GM21529 (cell line): ENCODE measurements around the gene NKAIN2.
A peak's percentile ranks its signal among the peaks of the same experiment; 100 is the strongest.
"Not testable (repeated sequence)": the region's sequence is repeated elsewhere in the genome, so short reads cannot be mapped to it uniquely, and the experiment has no call there.

Experiments
- ATAC-seq: cut with Tn5 transposase; IDR thresholded peaks from one replicate; pipeline ENCODE4 v1.9.1; 2021; ENCODE audit not compliant: unreplicated experiment

NKAIN2 gene

DNA sequence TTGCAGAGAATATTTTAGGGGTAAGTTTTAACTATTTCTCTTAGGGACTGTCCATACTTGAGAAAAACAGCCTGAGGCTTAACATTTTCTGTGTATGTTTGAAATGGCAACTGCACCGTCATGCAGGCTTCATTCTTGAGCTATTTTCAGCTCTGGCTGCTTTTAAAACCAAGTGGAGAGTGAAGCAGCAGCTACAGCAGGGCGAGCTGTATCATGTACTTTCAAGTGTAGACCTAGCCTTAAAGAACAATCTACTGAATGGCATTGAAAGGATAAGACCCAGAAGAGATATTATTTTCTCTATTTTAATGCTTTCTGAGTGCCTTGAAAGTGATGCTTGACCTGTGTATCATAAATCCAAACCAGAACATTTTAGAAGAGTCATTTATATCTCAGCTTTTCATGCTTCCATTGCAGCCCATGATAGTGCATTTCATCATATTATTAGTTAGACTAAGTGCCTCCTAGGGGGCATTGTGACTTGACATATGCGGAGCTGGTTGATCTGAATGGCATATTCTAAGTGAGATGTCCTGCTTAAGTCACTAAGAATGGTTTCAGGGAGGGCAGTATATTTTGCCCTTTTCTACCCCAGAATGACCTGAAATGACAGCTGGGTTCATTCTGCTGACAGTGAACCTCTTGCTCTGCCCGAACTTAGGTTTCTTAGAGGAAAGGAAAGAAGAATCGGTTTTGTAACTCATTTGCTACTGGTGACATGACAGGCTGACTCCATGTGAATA lies 85.3 kb downstream of the NKAIN2 start:
- no peak for ATAC-seq

DNA sequence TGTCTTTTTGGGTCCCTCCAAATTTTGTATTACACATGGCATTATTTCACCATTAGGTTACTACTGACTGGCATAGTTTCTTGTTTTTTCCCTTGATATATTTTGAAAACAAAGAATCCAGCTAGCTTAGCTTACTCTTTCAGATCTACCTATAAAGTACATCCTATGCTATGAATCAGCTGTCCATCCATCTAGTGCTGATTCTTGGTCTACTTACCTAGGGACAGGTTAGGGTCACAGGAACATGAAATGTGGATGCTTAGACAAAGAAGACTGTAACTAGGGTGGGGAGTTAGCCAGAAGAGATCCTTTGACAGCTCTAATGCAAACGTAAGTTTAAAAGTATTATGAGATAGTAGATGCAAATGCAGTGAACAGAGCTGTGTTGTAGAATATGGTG lies 91.7 kb downstream of the NKAIN2 start:
- no peak for ATAC-seq

DNA sequence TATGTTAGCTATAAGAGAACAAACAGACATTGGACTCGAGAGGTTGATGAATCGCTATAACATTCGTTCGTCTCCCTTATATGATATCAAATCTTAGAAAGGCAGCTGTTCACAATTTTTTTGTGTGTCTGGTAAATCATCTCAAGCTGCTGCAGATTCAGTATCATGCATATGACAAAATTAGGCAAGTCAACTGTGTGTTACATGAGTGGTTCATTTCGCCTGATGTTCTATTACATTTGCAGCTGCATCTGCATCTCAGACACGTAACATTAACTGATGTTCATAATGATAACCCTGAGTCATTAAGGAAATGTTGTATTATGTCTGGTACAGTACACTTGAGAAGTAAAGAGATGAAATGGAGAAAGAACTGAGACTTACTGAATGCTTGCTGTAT lies 92.1 kb downstream of the NKAIN2 start:
- ATAC-seq, result no peak

DNA sequence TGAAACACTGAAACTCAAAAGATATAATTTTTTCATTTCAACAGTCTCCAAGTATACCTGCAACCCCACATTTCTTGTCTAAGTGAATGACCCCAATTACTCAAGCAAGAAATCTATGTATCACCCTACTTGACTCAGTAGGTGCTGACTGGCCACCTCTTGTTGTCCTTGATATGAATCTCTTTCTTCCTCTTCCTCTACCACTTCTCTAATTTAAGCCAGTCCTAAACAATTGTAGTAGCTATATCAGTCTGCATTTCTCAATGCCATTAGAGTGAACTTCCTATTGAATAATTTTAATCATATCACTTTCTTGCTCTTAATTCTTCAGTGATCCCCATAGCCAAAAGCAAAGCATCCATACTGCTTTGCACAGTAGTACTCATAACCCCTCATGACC lies 93.2 kb downstream of the NKAIN2 start:
- no peak for ATAC-seq

DNA sequence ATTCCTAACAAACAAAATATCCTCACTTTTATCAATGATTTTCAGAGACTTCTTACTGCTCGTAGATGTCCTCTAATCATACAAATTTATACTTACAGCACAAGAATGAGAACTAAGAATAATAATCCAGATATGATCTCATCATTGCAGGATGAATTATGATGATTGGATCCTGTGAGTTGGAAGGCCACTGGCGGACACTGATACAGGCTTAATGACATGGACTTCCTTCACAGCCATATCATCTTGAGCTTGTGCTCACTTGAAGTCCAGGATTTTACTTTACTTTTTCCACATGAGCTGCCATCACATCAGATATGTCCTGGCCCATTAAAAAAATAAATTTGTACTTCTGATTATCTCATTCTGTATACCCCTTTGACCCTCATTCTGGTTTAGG lies 94.3 kb downstream of the NKAIN2 start:
- no peak for ATAC-seq

DNA sequence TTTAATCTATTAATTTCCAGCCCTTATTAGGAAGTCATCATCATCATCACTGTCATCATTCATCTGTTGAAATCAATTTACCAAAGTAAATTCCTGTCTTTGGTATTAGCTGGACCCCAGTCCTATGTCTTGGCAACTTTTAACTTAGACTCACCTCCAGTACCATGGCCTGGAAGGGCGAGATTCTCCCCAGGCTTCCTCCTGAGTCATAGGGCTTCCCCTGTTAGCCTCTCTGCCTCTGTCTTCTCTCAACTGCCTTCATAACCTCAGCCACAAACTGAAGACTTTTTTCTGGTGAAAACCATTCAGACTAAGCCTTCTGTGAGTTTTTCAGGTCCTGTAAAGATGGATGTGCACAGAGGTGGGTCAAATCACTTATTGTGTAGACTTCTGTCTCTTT lies 95.0 kb downstream of the NKAIN2 start:
- ATAC-seq, result no peak

DNA sequence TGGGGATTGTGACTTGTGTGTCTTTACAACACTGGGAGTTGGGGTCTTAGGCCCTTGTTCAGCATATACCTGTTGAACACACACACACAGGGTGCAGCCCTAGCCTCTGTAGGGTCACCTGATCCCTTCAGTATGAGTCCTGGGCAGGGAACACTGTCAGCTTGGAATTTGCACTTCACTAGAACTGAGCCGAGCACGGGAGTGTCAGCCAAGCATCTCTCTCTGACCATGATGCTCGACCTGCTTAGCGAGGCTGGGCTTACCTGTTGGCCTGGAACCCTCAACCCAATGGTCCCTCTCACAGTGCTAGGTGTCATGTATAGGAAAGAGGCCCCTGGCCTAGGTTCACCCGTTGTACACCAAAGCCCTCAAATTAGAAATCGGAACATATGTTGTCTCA lies 96.1 kb downstream of the NKAIN2 start:
- ATAC-seq, result no peak

DNA sequence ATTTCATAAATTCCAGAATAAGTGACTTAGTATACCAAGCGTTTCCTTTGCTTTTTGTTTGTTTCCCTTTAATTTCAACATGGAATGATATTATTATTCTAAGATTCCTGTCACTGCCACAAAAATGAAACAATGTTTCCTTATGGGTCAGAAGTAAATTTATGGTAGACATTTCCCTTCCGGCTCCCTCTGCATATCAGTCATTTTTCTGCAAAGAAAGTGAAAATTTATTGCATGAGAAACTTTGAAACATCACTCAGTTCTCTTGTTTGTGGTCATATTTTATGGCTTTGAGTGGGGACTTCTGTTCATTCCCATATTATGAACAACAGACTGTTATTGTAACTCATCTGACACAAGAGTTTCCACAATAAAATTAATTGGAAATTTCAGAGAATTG lies 97.8 kb downstream of the NKAIN2 start:
- no peak for ATAC-seq

DNA sequence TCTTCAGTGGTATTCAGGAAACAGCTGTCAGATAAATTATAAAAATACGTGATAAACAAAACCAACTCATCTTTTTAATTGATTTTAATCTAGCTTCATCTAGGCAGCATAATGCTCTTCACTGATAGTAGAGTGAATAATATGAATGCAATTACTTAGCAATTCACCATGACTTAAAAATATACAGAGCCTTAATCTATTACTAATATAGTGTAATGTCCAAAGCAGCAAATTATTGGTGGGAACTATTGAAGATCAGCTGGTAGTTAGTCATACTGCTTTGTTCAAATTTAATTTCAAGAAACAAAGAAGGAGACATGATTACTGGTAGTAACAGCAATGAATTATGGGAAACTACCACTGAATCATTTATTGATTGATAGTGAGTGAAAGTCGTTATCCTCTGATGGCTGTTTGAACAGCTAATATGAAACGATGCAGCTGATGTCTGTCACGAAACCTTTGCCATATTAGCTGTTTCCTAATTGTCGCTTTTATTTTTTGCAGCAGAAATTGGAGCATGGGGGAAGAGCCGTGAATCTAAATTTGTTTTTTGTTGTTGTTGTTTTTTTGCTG lies 99.2 kb downstream of the NKAIN2 start:
- no peak for ATAC-seq

DNA sequence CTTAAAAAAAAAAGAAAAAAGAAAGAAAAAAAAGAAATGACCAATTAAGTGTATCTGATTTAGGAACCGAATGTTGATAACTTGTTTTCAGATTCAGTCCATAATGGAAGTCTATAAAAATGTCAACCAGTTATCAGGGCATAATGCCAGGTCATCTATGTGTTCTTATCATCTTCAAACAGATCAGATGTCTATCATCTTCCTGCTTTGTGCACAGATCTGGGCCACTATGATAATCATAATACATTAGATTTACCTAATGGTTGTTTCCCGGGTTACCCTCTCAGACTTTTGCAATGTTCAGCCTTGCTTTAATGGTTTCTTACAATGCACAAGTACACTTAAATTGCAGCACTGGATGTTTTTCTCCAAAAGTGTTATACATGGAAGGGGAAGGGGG lies 100.6 kb downstream of the NKAIN2 start:
- no peak for ATAC-seq

DNA sequence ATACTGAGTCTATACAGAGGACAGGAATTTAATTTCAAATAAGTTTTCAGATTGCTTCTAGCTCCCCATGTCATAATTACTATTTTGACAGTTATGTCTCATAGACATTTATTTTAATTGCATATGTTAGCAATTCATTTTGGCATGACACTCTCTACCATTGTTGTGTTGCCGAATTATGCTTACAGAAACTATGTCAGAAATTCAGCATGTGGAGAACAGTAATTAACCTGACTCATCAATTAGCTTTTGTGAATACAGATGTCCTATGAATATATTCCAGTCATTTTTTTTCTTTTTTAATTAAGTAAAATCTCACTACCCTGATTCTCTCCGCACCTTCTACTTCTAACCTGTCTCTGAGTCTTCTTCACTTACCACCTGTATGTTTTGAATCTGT lies 105.1 kb downstream of the NKAIN2 start:
- ATAC-seq, result no peak

DNA sequence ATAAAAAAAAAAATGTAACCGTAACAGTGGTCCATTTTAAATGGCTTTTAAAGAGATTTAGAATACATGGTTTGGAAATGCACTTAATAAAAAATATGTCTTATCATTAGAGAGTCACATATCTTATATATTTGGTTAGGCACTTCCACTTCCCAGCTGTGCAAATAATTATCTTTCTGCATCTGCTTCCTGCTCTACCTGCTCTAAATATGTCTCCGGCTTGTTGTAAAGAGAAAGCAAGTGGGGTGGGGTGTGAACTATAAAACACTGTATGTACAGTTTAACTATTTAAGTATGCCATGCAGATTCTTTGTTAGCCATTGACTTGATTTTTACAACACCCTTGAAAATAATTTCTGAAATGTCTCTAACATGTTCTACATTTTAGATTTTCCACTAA lies 106.3 kb downstream of the NKAIN2 start:
- ATAC-seq, result no peak

DNA sequence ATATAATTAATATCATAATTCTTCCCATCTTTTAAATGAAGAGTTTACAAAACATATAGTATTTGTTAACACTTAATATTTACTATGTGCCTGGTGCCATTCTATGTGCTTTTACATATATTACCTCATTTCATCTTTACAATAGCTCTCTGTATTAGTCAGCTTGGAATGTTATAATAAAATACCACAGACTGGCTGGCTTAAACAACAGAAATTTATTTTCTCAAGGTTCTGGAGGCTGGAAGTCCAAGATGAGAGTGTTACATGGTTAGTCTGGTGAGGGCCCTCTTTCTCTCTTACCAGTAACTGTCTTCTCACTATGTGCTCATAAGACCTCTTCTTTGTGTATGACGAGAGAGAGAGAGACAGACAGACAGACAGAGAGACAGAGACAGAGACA lies 110.2 kb downstream of the NKAIN2 start:
- ATAC-seq, result no peak

DNA sequence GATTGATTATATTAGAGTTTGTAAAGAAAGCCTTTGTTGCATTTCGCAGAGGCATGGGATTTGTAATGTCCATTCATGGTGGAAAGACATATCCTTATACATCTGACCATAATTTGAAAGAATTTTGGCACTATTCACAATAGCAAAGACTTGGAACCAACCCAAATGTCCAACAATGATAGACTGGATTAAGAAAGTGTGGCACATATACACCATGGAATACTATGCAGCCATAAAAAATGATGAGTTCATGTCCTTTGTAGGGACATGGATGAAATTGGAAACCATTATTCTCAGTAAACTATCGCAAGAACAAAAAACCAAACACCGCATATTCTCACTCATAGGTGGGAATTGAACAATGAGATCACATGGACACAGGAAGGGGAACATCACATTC lies 119.7 kb downstream of the NKAIN2 start:
- not testable (repeated sequence) for ATAC-seq

DNA sequence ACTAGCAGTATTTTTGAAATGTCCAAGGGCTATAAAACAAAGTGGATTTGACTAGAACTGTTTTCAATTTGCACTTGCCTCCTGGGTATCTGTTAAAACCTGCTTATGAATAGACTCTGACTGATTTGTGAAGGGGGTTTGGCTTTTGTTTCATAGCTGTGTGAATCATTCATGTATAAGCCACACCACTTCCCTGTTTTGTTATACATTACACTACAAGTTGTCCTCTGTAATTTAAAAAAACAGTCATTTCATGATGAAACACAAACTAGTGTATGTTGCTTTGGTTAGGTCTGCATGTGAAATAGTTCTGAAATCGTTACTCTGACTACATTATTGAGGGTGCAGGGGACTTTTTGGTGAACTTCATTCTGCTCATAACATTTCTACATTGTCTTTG lies 121.7 kb downstream of the NKAIN2 start:
- ATAC-seq, result peak; percentile 94

DNA sequence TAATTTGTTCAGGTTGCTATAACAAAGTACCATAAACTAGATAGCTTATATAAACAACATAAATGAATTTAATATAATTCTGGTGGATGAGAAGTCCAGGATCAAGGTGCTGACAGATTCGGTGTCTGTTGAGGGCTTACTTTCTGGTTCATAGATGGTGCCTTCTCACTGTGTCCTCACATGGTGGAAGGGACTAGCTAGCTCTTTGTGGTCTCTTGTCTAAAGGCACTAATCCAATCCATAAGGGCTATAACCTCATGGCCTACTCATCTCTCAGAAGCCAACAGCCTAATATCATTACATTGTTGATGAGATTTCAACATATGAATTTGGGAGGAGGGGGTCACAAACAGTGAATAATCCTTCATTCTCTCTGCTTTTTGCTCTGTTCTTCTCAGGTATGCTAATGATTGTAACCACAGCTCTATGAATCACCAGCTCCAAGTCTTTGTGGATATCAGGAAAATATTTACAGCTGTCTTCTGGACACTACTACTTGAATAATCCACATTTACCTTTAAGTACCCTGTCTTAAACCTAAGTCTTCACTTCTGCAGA lies 122.3 kb downstream of the NKAIN2 start:
- ATAC-seq, result no peak

DNA sequence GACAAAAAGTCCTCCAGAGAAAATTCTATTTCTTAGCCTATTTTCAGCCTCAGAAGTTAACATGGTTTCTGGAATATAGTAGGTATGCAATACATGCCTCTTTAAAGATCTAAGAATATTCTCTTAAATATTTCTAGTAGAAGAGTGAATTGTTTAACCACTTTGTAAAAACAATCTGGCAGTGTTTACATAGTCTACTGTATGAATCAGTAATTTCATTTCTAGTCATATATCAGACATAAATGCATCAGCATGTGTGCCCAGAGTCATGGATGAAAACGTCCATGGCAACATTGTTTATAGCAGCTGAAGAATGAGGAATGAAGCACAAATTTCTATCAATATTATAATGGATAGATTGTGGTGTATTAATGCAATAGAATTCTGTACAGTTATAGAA lies 124.9 kb downstream of the NKAIN2 start:
- no peak for ATAC-seq

DNA sequence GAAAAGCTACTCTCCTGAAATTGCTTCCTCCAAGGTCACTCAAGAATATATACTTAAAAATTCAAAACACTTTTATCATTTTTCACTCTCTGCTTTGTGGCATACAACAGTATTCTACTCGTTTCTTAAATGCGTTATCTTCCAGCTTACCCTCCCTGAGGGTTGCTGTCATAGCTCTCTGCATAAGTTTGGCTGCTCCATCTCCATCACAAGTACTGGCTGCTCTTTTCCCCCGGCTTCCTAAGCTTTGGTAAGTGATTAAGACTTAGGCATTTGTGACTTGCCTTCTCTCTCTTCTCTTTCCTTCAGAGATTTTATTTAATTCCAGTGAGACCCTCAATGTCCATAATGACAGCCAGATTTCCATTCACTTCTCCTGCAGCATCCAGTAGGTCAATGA lies 128.3 kb downstream of the NKAIN2 start:
- ATAC-seq, result no peak

DNA sequence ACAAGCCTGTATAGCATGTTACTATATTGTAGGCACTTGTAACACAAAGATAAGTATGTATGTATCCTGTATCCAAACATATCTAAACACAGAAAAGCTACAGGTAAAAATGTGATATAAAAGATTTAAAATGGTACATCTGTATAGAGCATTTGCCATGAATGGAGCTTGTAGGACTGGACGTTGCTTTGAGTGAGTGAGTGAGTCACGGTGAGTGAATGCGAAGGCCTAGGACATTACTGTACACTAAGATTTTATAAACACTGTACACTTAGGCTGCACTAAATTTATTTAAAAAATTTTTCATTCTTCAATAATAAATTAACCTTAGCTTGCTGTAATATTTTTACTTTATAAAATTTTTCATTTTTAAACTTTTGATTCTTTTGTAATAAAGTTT lies 136.9 kb downstream of the NKAIN2 start:
- ATAC-seq, result no peak

DNA sequence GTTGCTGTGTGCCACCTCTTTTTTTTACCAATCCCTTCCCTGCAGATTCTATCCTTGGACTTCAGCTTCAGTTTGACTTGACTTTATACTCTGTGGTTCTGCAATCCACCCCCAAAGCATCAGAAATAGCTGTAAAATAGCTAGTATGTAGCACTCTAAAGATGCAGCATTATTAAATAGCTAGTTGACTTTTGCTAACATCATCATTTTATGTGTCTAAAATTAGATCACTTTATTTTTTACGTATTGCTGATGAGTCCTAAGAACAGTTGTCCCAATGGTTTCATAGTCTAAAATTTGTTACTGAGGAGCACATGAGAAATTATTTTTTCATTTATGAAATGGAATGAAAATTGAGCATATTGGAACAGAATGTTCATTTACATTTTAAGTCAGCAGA lies 138.2 kb downstream of the NKAIN2 start:
- ATAC-seq, result no peak

DNA sequence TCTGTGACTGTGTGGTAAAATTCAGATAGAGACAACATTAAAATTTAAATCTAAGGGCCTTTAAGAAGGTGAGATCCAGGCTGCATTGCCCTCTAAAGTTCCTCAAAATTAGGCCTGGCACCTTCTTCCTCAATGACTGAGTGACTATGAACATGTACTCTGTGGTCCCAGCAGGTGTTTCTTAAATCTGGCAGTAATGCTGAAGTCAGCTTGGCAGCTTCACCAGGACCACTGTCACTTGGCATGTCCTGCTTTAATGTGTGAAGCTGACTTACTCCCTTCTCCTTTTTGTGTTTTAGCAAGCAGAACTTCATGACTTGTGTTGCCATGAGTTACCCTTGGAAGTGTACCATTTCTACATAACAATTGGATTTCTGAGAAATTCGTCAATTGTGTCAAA lies 141.7 kb downstream of the NKAIN2 start:
- no peak for ATAC-seq

DNA sequence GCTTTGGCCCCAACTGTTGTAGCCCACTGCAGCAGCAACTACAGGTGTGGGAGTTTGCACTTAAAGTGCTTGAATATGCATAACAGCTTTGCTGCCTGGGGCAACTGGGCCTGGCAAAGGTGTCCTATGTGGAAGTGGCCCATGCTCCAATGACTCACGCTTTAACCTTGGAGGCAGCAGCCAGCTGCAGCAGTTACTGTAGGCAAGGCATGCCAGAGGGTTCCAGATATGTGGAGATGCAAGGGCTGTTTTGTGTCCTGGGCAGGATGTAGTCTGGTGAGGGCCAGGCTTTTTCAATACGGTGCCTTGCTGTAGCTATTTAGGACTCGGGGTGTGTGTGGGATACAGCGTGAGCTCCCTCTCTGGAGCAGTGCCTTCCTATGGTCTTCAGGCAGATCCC lies 150.3 kb downstream of the NKAIN2 start:
- no peak for ATAC-seq
